GM11168 (cell line): ENCODE data around the gene REX1BD.
"Not testable (repeated sequence)": the region's sequence is repeated elsewhere in the genome, so short reads cannot be mapped to it uniquely, and the experiment has no call there.

Source experiments
- in situ Hi-C: fragments of 300-500 bp; cut with MboI; formaldehyde crosslinking; loops from one replicate; pipeline ENCODE4 v1.12.0; 2022; ENCODE audit warnings: low sequenced_read_pairs; ENCODE audit not compliant: unreplicated experiment

Gene REX1BD

DNA sequence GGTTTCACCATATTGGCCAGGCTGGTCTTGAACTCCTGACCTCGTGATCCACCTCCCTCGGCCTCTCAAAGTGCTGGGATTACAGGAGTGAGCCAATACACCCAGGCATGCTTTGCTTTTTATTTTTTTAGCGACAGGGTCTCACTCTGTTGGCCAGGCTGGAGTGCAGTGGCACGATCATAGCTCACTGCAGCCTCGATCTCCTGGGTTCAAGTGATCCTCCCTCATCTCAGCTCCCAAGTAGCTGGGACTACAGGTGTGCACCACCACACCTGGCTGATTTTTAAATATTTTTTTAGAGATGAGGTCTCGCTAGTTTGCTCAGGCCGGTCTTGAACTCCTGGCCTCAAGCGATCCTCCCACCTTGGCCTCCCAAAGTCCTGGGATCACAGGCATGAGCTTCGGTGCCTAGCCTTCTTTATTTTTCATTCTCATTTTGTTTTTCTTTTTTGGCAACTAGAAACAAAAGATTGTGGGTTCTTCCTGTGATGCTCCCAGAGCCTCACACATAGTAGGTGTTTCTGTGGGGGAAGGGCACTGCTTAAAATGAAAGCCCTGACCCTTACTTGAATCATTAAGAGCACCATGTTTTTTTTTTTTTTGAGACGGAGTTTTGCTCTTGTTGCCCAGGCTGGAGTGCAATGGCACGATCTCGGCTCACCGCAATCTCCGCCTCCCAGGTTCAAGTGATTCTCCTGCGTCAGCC is 12.2 kb downstream of the REX1BD start:
- in situ Hi-C loops = not testable (repeated sequence)

DNA sequence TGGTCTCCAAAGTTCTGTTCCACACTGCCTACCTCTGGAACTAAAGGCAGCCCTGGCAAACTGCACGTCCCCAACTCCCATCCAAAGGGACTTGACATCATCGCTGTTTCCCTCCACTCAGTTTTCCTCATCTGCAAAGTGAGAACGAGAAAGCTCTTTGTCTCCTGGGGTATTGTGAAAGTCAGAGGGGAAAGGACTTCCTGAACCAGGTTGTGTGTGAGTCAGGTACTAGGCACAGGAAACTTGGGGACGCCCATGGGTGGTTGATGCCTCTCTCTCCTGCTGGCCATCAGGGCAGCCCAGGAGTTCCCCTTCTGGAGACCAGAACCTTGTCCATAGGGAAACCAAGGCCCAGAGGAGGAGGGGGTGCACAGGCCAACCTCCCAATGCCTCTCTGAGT is 13.3 kb downstream of the REX1BD start:
- in situ Hi-C loops = no loop called here

DNA sequence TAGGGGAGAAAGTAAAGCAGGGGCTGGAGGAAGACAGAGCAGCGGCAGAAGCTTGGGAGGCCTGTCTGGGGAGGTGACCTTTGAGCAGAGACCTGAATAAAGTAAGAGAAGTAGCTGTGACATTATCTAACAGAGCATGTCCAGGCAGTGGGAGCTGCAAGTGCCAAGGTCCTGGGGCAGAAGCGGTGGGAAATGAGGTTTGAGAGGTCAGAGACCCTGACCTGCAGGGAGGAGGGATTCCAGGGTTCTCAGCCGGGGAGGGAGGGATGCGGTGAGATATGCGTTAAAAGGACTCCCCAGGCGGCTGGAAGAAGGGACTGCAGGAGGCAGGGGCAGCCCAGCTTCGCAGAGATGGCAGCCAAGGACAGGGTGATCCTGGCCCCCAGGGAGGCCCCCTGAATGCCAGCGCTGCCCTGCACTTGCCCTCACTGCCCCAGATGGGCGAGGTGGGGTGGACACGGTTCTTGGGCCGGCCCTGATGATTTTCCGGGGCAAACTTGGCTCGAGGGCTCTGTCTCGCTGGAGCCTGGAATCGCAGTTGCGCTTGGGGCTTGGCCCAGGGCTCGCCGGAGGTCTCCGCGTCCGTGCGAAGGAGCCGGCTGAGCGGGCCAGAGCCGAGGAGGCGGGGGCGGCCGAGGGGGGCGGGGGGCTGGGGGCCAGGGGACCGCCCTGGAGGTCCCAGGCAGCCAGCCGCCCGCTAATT is 14.8 kb downstream of the REX1BD start:
- in situ Hi-C loops = no loop called here

DNA sequence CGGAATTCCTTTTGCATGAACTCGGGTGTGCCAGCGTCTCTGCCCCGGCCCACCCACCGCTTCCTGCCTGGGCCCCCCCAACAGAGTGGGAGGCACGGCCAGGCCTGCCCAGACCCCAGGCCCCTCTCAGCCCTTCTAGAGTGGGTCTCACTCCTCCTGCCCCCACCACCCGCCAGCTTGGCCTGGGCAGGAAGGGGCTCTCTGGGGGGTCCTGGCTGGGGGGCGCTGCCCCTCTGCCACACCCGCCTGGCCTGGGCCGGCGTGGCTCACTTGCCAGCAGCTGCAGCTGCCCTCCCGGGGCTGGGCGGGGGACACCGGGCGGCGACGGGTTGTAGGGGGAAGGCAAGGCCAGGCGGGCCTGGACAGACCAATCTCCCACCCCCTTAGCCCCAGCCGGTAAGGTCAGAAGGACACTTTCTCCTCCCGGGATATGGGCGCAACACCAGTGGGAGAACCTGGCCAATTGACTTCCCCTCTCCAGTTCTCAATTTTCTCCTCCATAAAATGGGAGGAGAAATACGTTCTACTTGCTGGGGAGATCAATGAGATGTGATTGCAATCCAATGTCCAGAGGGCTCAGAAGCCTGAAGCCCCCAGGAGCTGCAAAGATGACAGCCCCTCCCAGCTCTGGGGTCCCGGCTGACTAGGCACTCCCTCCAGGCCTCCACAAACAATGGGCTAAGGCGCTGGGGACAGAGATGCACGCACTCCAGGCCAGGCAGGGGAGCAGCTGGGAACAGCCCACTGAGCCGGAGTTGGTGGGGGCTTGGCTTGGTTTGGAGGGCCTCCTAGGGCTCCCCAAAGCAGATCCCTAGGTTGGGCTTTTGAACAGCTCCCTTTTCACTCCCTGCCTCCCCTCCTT is 15.6 kb downstream of the REX1BD start:
- in situ Hi-C loops = no loop called here

DNA sequence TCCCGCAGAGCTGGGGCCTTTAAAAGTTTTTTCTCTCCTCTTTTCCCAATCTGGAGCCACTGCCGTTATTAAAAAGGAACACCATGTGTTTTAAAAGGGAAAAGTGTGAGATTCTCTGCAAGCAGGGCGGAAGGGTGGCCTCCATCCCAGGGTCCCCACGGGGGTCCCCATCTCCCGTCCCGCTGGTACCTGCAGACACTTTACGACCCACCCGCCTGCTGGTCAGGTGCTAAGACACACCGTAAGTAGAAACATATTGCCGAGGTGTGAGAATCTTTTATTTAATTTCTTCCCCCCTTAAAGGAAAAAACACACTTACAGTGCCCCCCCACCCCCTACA is 16.2 kb downstream of the REX1BD start:
- in situ Hi-C loops = no loop called here

DNA sequence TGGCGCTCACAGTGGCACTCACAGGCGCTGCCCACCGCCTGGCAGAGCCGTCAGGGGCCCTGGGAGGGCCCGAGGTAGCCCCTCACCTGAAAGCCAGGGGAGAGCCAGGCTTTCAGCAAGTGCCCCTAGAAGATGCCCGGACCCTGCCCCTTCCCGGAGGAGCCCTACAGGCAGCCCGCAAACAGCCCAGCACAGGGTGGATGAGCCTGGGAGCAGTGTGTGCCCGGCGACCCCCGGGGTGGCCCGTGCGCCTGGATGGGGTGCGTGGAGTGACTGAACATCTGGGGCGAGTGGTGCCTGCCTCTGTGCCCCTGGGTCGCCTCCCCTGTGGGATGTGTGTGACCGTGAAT is 16.6 kb downstream of the REX1BD start:
- in situ Hi-C loops = no loop called here

DNA sequence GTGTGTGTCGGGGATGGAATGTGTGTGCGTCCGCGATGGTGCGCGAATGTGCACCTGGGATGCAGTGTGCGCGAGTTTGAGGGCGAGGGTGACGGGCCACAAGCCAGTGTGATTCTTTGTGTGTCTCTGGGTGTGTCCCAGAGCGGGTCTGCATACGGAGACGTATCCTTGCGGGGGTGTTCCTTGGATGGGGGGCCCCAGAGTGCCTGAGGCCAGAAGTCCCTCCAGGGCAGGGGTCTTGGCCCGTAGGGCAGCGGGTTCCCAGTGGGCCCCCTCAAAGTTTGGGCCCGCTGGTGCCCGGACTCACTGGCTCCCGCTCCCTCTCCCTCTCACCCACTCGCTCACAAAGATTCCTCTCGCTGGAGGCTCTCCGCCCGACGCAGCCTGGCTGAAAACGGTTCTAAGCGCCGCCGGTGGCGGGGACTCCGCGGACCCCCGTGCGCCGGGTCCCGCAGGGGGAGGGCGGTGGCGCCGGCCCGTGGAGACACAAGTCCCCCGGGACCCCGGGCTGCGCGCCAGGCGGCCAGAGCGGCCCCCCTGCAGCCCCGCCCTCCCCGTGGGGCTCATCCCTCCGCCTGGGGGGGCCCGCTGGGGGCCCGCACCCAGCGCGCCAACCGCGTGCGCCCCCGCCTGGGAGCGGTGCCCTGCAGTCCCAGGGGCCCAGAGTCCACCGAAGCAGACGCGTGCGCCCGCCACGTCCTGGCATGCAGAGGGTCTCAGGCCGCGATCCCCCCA is 17.1 kb downstream of the REX1BD start:
- in situ Hi-C loops = no loop called here

DNA sequence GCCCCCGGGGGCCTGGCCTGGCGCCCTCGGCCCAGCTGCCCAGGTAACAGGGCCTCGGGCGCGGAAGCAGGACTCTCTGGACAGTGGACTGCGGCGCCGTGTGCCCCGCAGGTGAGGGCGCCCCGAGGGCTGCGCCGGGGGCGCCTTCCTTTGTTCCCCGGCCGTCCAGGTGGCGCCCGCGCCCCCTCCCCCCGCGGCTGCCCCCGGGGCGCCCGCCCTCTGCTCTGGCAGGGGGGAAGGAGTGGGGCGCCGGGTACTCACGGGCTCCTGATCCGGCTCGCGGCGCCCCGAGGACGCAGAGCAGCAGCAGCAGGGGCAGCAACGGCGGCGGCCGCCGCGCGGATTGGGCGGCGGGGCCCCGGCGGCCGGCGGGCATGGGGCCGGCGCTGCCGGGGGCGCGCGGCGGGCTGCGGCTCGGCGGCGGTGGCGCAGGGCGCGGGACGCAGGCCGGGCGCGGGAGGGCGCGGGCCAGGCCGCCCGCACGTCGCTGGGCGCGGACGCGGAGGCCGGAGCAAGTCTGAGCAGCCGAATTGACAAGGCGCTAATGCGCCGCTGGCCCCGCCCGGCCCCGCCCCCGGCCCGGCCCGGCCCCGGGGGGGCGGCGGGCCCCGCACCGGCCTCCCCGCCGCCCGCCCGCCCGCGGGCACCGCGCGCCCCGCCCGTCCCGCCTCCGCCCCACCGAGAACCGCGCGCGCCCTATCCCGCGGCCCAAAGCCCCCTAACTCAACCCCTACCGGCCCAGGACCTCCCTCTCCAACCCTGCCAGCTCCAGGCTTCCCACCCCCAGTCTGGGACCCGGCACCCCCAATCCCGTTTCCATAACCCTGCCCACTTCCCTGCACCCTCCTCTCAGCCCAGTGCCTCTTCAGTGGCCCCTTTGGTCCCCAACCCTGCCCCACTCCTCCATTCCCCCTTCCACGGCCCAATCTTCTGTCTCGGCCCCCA is 18.0 kb downstream of the REX1BD start, which contains the start of gene CRLF1:
CRLF1 (minus strand) TSS at position 519 of the 945 bp plus-strand sequence; CDS start at position 376, 143 bp downstream.
- in situ Hi-C loops = no loop called here

DNA sequence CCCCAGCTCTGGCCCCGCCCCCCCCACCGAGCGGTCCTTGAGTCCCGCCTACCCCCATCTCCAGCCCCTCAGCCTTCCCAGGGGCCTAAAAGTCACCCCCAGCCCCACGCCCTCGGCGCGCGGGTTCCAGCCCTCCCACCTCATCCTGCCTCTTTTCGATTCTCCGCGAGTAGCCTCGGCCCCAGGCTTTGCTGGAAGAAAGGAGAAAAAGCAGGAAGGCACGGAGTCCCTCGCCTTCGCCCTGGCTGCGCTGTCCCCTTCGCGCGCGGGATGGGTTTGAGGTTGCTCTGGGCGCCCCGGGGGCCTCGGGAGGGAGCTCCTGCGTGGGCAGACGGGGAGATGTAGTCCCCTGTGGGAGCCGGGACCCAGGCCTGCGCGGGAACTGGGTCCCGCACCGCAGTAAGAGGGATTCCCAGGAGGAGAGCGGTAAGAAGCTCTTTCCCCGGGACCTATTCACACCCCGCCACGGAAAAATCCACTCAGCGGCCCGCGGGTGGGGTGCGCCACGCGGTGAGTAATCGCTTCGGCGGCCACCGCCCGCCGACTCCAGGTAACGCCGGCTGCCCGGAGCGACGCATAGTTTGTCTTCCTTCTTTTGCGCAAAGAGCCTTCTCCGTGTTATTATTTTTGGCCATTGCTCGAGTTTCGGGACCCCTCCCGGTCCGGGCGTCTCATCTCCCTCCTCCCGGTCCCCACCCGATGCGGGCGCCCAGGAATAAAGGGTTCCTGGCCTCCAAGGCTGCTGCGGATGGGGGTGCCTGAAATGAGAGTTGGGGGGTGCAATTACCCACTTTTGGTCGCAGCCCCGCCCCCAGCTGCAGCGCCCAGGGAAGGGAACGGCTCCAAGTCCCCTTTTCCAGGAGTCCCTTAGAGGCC is 18.9 kb downstream of the REX1BD start:
- in situ Hi-C loops = no loop called here

DNA sequence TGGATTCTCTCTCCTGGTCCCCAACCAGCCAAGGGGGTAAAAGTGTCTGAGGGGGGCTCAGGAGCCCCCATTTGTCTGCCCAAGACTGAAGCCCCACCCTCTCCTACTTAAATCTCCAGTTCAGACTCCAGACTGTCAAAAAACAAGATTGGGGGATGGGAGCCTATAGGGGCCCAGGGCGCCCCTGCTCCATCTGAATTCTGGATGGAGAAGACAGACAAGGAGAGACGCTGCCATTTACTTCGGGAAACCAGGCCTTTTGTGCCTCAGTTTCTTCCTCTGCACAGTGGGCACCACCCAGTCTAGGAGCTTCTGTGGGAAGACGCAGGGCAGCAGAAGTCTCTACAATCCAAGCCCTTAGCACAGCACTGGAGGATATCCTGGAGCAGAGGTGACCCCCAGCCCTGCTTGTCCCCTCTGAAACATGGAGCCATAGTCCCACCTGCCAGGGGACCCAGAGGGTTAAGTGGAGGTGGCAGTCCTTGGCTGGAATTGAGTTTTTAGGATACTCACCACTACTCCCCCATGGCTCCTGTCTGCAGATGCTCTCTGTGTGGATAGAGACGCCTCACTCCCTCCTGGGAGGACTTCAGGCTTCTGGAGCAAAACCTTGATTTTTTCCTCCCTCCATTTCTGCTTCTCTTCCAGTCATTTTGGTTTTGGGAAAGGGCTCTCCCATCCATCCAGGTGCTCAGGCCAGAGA is 19.7 kb downstream of the REX1BD start:
- in situ Hi-C loops = no loop called here

DNA sequence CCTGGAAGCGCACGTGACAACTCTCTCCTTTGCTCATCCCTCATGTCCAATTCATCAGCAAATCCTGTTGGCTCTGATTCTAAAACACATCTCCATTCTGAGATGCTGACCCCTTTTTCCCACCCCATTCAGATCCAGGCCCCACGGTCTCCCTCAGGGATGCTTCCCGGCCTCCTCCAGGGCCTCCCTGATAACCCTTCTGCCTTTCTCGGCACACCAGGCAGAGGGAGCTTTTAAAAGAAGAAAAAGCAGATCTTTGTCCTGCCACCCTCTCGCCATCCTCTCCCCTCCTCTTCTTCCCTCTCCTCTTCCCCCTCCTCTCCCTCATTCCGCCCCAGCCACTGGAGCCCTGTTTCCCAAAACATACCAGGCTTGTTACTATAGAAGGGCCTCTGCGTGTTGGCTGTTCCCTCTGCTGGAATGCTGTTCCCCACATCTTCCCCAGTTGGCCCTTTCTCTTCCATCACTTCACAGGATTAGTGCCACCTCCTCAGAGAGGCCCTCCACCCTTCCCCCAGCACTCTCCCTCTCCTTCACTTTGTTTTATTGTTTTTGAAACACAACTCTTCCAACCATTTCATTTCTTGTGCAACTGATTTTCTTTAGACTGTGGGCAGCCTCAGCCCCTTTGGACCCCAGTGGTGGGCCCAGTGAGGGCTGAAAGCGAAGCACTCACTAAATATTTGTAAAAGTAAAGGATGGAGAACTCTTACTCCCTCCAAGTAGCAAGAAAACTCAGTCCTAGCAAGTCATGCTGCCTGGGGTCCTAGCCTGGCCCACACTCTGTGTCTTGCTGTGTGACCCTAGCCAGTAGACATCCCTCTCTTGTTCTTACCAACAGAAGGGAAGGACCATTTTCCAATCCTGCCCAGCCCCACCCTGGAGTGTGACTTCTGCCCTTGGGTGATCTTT is 20.5 kb downstream of the REX1BD start:
- in situ Hi-C loops = no loop called here

DNA sequence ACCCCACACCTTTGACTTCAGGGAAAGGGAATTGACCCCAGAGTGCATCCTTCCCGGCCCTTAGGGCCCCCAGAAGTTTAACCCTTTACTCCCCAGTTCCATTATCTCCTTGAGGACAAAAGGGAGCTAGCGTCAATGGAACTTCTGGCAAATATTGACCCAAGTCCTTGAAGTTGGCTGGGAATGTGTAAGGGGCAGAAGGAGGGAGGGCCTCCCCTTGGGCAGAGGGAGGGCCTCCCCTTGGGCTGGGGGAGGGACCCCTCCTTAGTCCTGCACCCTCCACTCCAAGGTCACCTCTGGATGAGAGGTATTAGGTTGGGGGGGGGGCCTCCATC is 21.1 kb downstream of the REX1BD start:
- in situ Hi-C loops = no loop called here

DNA sequence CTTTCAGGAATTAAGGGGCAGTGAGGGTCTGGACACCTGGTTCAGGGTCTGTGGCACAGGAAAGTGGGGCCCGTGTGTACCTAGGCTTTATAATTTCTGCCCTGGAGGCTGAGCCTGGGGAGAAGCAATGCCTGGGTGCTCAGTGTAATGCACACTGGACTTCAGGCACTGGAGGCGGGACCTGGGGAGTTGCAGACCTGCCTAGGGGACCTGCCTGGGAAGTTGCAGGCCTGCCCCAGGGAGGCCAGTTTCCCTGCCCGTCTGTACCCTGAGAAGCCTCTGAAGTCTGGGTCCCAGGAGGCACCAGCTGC is 21.6 kb downstream of the REX1BD start:
- in situ Hi-C loops = no loop called here

DNA sequence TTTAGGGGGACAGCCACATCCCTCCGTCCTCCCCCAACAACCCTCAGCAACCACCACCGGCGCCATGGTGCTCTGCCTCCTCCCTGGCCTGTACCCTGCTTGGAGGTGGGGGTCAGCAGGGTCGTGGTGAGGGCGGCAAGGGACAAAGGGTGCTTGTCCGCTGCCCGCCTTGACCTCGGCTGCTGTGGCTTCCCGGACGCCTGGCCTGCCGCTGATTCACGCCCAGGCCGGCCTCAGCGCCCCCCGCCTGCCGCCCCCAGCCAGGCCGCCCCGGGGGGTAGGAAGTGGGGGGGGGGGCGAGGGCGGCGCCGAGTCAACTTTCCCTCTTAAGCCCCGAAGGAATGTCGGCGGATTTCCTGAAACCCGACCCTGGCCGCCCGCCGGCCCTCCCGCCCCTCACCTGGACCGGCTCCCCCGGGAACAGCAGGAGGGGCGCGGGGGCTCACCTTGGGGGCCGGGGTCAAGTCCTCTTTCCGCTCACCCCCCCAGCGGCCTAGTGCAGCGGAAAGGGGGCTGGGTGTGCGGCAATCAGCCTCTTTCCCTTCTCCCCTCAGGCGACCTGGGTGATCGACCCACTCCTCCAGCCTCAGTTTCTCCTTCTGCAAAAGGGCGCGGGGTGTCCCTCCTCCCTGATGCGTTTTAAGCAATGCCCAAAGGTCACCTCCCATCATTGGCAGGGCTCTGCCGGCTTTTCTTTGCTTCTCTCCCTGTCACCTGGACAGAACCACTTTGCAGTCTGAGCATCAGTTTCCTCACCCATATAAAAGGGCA is 22.1 kb downstream of the REX1BD start:
- in situ Hi-C loops = no loop called here

DNA sequence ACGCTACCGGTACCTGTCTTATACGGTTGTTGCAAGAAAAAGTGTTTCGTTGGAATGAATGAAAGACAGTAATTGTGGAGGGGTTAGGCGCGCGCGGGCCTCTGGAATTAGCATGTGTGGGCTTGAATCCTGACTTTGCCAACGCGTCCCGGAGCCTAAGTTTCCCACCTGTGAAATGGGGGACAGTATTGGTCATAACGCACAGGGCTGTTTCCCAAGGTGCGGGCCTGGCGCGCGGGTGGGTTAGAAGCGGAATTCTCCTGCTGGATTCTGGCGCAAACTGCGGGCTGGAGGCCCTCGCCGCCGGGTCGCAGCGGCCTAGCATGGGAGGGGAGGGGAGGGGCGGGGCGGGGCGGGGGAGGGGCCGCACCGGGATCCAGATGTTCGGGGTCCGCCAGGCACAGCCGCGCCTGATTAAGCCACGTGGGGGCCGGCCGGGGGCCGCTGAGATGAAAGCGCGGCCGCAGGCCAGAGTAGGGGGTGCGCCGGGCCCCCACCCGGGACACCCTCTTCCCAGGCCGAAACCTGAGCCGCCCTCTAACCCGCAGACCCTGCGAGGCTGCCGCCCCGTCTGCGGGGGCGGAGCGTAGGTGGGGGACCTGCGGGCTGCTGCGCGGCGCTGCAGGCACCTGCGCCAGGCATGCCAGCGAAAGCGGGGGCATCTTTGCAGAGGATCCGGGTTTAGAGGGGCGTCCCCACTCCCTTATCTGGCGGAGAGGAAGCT is 22.9 kb downstream of the REX1BD start:
- in situ Hi-C loops = no loop called here
